Hepatocyte (in vitro differentiated cells): ENCODE results near the gene MINDY4. TPM values are rescaled to one million over a fixed set of nuclear protein-coding genes. Genes with fewer than 3 reads are reported as not detected.

ENCODE experiments used
- DNase-seq: peaks from one replicate; pipeline ENCODE4 v3.0.0-alpha.2; 2016; ENCODE audit warnings: low spot score
- H2AFZ ChIP-seq: fragments of 200-600 bp; sonication (generic); 2 replicates; pipeline ENCODE4 v1.6.0; 2016; ENCODE audit warnings: antibody characterized with exemption, mild to moderate bottlenecking
- H3K27ac ChIP-seq: fragments of 200-600 bp; sonication (generic); 2 replicates; pipeline ENCODE4 v1.5.1; 2016; ENCODE audit warnings: mild to moderate bottlenecking
- H3K27me3 ChIP-seq: fragments of 200-600 bp; sonication (generic); 2 replicates; pipeline ENCODE4 v1.6.1; 2016
- H3K36me3 ChIP-seq: fragments of 200-600 bp; sonication (generic); replicated peaks from 2 replicates; pipeline ENCODE4 v1.5.1; 2016; ENCODE audit warnings: low read depth; ENCODE audit not compliant: insufficient read depth
- H3K4me1 ChIP-seq: fragments of 200-600 bp; sonication (generic); 2 replicates; pipeline ENCODE4 v1.5.1; 2016; ENCODE audit warnings: mild to moderate bottlenecking, moderate library complexity; ENCODE audit not compliant: insufficient read depth
- H3K4me2 ChIP-seq: fragments of 200-600 bp; sonication (generic); 2 replicates; pipeline ENCODE4 v1.6.0; 2016
- H3K4me3 ChIP-seq: fragments of 200-600 bp; sonication (generic); 2 replicates; pipeline ENCODE4 v1.5.1; 2016; ENCODE audit warnings: mild to moderate bottlenecking
- H3K79me2 ChIP-seq: fragments of 200-600 bp; sonication (generic); 2 replicates; pipeline ENCODE4 v1.6.0; 2017; ENCODE audit warnings: mild to moderate bottlenecking
- H3K9me2 ChIP-seq: fragments of 200-600 bp; sonication (generic); replicated peaks from 2 replicates; pipeline ENCODE4 v1.6.0; 2017; ENCODE audit warnings: mild to moderate bottlenecking; ENCODE audit not compliant: insufficient read depth
- H3K9me3 ChIP-seq: fragments of 200-600 bp; sonication (generic); 2 replicates; pipeline ENCODE4 v1.5.1; 2016; ENCODE audit warnings: low read depth, mild to moderate bottlenecking
- H4K20me1 ChIP-seq: fragments of 200-600 bp; sonication (generic); 2 replicates; pipeline ENCODE4 v1.6.0; 2016; ENCODE audit warnings: mild to moderate bottlenecking; ENCODE audit not compliant: insufficient read depth, poor library complexity, severe bottlenecking
- EZH2 ChIP-seq: fragments of 200-600 bp; sonication (generic); IDR thresholded peaks from 2 replicates; pipeline ENCODE4 v1.6.1; 2016; ENCODE audit warnings: antibody characterized with exemption, mild to moderate bottlenecking, borderline replicate concordance
- EZH2phosphoT487 ChIP-seq: fragments of 200-600 bp; sonication (generic); IDR thresholded peaks from one replicate; pipeline ENCODE4 v1.6.1; 2018; ENCODE audit warnings: antibody characterized with exemption, mild to moderate bottlenecking, low read depth, moderate library complexity; ENCODE audit not compliant: unreplicated experiment, severe bottlenecking
- WGBS: methylation state at CpG from one replicate; pipeline ENCODE4 v1.1.6; 2016; ENCODE audit warnings: low lambda C conversion rate; ENCODE audit errors: missing lambda C conversion rate; 5-methylcytosine and 5-hydroxymethylcytosine counted together
- polyA plus RNA-seq: library from polyadenylated mRNA; unstranded; fragments of >200 nt; fragmentation: Nextera tagmentation; extraction: Ambion mirVana; gene quantifications from 2 replicates; pipeline ENCODE4 v1.2.1, GENCODE V29; 2016
- total RNA-seq: library from RNA; depleted of rRNA; stranded (reverse); fragments of >200 nt; gene quantifications from 2 replicates; pipeline ENCODE4 v1.2.3, GENCODE V29; 2014
- TF ChIP-seq, protein P1 (sequence below): fragments of 200-600 bp; sonication (generic); IDR thresholded peaks from 2 replicates; pipeline ENCODE4 v1.5.1; 2016; ENCODE audit warnings: antibody characterized with exemption, mild to moderate bottlenecking; ENCODE audit not compliant: poor library complexity

The MINDY4 gene
- total and polyA plus RNA-seq, 2 experiments from 2014 or later: 4.4 to 6.3 TPM

DNA sequence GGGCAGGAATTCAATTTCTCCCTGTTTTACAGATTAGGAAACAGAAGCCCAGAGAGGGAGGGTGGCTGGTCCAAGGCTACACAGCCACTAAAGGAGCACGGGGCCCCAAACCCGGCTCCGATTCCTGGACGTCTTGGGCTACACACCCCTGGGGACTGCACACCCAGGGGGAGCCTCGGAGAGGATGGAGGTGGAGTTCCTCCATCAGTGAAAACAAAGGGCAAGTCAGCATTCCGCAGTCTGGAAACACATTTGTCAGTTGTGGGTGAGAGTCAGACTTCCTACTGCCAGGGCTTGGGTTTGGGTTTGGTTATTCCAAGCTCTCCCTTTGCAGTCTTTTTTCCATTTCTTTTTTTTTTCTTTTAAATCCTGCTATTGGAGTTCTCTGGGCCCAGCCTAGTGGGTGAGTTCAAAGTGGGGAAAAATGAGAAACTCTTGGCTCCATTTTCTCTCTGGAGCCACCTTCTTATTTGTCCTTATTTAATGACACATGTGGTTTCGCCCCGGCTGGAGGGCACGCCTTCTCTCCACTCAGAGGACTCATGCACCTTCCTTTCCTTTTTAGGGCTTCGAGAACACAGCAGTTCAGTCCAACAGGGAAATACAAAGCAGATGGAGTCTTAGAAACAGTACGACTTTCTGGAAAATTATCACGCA lies 80.6 kb downstream of the MINDY4 start:
- WGBS: 70% methylated on average over 12 of the region's 12 CpGs
- H2AFZ ChIP-seq: no peak overlapping the region
- H3K79me2 ChIP-seq: no peaks in the 10 kb centered on the region
- H3K27ac ChIP-seq: peak overlapping the region; percentile 89
- H3K4me2 ChIP-seq: no peak overlapping the region
- no peak overlapping the region for H3K4me3 ChIP-seq
- DNase-seq: no peak
- H3K36me3 ChIP-seq: no peaks in the 10 kb centered on the region
- TF ChIP-seq EZH2phosphoT487 (no peak), EZH2 (no peak)
- TF ChIP-seq, protein P1, sequence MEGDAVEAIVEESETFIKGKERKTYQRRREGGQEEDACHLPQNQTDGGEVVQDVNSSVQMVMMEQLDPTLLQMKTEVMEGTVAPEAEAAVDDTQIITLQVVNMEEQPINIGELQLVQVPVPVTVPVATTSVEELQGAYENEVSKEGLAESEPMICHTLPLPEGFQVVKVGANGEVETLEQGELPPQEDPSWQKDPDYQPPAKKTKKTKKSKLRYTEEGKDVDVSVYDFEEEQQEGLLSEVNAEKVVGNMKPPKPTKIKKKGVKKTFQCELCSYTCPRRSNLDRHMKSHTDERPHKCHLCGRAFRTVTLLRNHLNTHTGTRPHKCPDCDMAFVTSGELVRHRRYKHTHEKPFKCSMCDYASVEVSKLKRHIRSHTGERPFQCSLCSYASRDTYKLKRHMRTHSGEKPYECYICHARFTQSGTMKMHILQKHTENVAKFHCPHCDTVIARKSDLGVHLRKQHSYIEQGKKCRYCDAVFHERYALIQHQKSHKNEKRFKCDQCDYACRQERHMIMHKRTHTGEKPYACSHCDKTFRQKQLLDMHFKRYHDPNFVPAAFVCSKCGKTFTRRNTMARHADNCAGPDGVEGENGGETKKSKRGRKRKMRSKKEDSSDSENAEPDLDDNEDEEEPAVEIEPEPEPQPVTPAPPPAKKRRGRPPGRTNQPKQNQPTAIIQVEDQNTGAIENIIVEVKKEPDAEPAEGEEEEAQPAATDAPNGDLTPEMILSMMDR: no peak
- peaks cover 4% of the 10 kb centered on the region for H3K4me1 ChIP-seq
- no peaks in the 10 kb centered on the region for H3K9me3 ChIP-seq
- no peaks in the 10 kb centered on the region for H3K9me2 ChIP-seq
- no peaks in the 10 kb centered on the region for H3K27me3 ChIP-seq
- H4K20me1 ChIP-seq: no peaks in the 10 kb centered on the region

- H2AFZ ChIP-seq: no peak overlapping the region
- no peak overlapping the region for H3K4me3 ChIP-seq
- DNase-seq: no peak
- H3K27ac ChIP-seq: peak overlapping the region; percentile 89
- H3K4me2 ChIP-seq: peak overlapping the region; percentile 44
- WGBS: 63% methylated on average over 4 of the region's 4 CpGs
- H3K36me3 ChIP-seq: no peaks in the 10 kb centered on the region
- no peaks in the 10 kb centered on the region for H3K9me3 ChIP-seq
- H3K79me2 ChIP-seq: no peaks in the 10 kb centered on the region
- TF ChIP-seq EZH2phosphoT487 (no peak), EZH2 (no peak)
- TF ChIP-seq, protein P1: no peak
- peaks cover 4% of the 10 kb centered on the region for H3K4me1 ChIP-seq
- no peaks in the 10 kb centered on the region for H3K9me2 ChIP-seq
- H4K20me1 ChIP-seq: no peaks in the 10 kb centered on the region
- no peaks in the 10 kb centered on the region for H3K27me3 ChIP-seq
Observed at GRCh38 chr7:30852308-30852684, 81.1 kb downstream of the MINDY4 start.

GRCh38 chr7:30852744-30853288 lies 81.6 kb downstream of the MINDY4 start:
- 94% methylated on average over 11 of the region's 11 CpGs for WGBS
- Histone ChIP-seq H3K36me3 (no peaks in the 10 kb centered on the region), H2AFZ (no peak overlapping the region), H3K4me3 (no peak overlapping the region), H3K9me3 (no peaks in the 10 kb centered on the region), H3K27ac (peak overlapping the region; percentile 89), H3K4me2 (no peak overlapping the region), H3K9me2 (no peaks in the 10 kb centered on the region), H3K4me1 (peaks cover 4% of the 10 kb centered on the region), H3K79me2 (no peaks in the 10 kb centered on the region), H3K27me3 (no peaks in the 10 kb centered on the region), H4K20me1 (no peaks in the 10 kb centered on the region)
- no peak for DNase-seq
- TF ChIP-seq EZH2phosphoT487: no peak
- TF ChIP-seq EZH2: no peak
- TF ChIP-seq, protein P1: no peak
